NCI-H1930 (cell line): Measurements from ENCODE around the gene HPCA.
A peak's percentile ranks its signal among the peaks of the same experiment; 100 is the strongest.

ENCODE experiments used
- DNase-seq, 2 experiments: peaks; one replicate each; lab custom pipeline; 2025; lab: John Stamatoyannopoulos, UW

HPCA gene

GRCh38 chr1:32871364-32872191 is 14.7 kb upstream of the HPCA start:
- DNase-seq = no peak

GRCh38 chr1:32872192-32872460 is 14.2 kb upstream of the HPCA start:
- DNase-seq = no peak

GRCh38 chr1:32873484-32873883 is 12.8 kb upstream of the HPCA start:
- no peak for DNase-seq

GRCh38 chr1:32874860-32875752 is 11.2 kb upstream of the HPCA start:
- DNase-seq = no peak

GRCh38 chr1:32876341-32877210 is 9.7 kb upstream of the HPCA start:
- peak in 1 of 2 experiments; percentile 42 for DNase-seq

- DNase-seq = no peak
These were observed 8.8 kb upstream of the HPCA start for GRCh38 chr1:32877211-32878110.

- no peak for DNase-seq
These were observed 8.1 kb upstream of the HPCA start for GRCh38 chr1:32878183-32878582.

GRCh38 chr1:32878637-32879041 is 7.7 kb upstream of the HPCA start:
- DNase-seq = no peak

GRCh38 chr1:32881291-32881690 is 5.0 kb upstream of the HPCA start:
- DNase-seq = no peak

GRCh38 chr1:32881871-32882850 is 4.1 kb upstream of the HPCA start:
- no peak for DNase-seq

GRCh38 chr1:32883338-32884031 is 2.8 kb upstream of the HPCA start:
- no peak for DNase-seq

GRCh38 chr1:32884032-32884372 is 2.3 kb upstream of the HPCA start:
- no peak for DNase-seq

GRCh38 chr1:32884726-32885125 is 1.6 kb upstream of the HPCA start:
- no peak for DNase-seq

- no peak for DNase-seq
These were observed 651 bp upstream of the HPCA start for GRCh38 chr1:32885676-32886003.

GRCh38 chr1:32886828-32887414 is 630 bp downstream of the HPCA start:
- no peak for DNase-seq

GRCh38 chr1:32887623-32888022 is 1.3 kb downstream of the HPCA start:
- no peak for DNase-seq

GRCh38 chr1:32888134-32888533 is 1.8 kb downstream of the HPCA start:
- no peak for DNase-seq

- no peak for DNase-seq
These were observed 2.6 kb downstream of the HPCA start for GRCh38 chr1:32888677-32889420.
